Mucosa of gallbladder (tissue), 1 donor: Measurements from ENCODE around the gene MTOR. TPM values are rescaled to one million over a fixed set of nuclear protein-coding genes. Genes with fewer than 3 reads are reported as not detected.
"Not testable (repeated sequence)": the region's sequence is repeated elsewhere in the genome, so short reads cannot be mapped to it uniquely, and the experiment has no call there.

Experiments used
- DNase-seq: peaks from one replicate; pipeline ENCODE4 v3.0.0-alpha.2; 2020; ENCODE audit warnings: low spot score
- total RNA-seq: library from RNA; stranded (reverse); gene quantifications from one replicate; pipeline ENCODE4 v1.2.1, GENCODE V29; 2021
- donor health status: DM: no; HTN: no; CAD: no.

The MTOR gene
- total RNA-seq, 1 donor from 2014 or later = 38.2 TPM

- DNase-seq = not testable (repeated sequence)
These were observed 198.3 kb downstream of the MTOR start for GRCh38 chr1:11063937-11064537.

GRCh38 chr1:11062965-11063401, 199.4 kb downstream of the MTOR start:
- DNase-seq = no peak

GRCh38 chr1:11061652-11062365, 200.5 kb downstream of the MTOR start:
- no peak for DNase-seq

- DNase-seq = peak; percentile 92
These were observed 202.2 kb downstream of the MTOR start, which contains the start of gene SRM for GRCh38 chr1:11059968-11060830. Gene SRM, minus strand, starts transcription at chr1:11060018. Its CDS starts 75 bp downstream, at chr1:11059943.

GRCh38 chr1:11059155-11059967, 203.0 kb downstream of the MTOR start:
- no peak for DNase-seq

- DNase-seq = no peak
These were observed 203.7 kb downstream of the MTOR start for GRCh38 chr1:11058595-11059154.

GRCh38 chr1:11058026-11058425, 204.3 kb downstream of the MTOR start:
- DNase-seq = no peak

- DNase-seq = no peak
These were observed 204.9 kb downstream of the MTOR start for GRCh38 chr1:11057477-11057876.

Other genes starting within 250 kb of the MTOR start
- gene TARDBP, start 249.9 kb downstream of the MTOR start, total RNA-seq = 143 TPM
- not detected for gene MASP2, start 215.3 kb downstream of the MTOR start, total RNA-seq
- 41.4 TPM for gene SRM, start 202.5 kb downstream of the MTOR start, total RNA-seq
- gene EXOSC10, start 162.7 kb downstream of the MTOR start, total RNA-seq = 40.1 TPM
- gene ANGPTL7, start 73.2 kb downstream of the MTOR start, total RNA-seq = 3.4 TPM
- 10.2 TPM for gene UBIAD1, start 10.6 kb upstream of the MTOR start, total RNA-seq
- 0.09 TPM for gene DISP3, start 216.6 kb upstream of the MTOR start, total RNA-seq